CD4-positive, alpha-beta T cell (primary cell): ENCODE measurements around the gene PLEKHA7. TPM values are rescaled to one million over a fixed set of nuclear protein-coding genes. Genes with fewer than 3 reads are reported as not detected.

ENCODE experiments used
- ATAC-seq: fragments of 200-7000 bp; cut with Tn5 transposase; one replicate; pipeline ENCODE4 v1.10.0; 2022; ENCODE audit warnings: mild to moderate bottlenecking; ENCODE audit not compliant: poor library complexity
- CTCF ChIA-PET: fragments of 350-600 bp; sonication (Branson Sonifier 250); formaldehyde crosslinking; loops from one replicate; lab custom pipeline; 2021; ENCODE audit warnings: antibody characterized with exemption, inconsistent platforms; lab: Charles Lee
- POLR2A ChIA-PET: fragments of 350-600 bp; sonication (Branson Sonifier 250); formaldehyde crosslinking; loops from one replicate; lab custom pipeline; 2021; ENCODE audit warnings: antibody characterized with exemption, inconsistent platforms; lab: Charles Lee
- DNase-seq, 14 experiments: peaks; one replicate each; pipeline ENCODE4 v3.0.0-alpha.2; 2013 to 2020; ENCODE audit warnings: mixed read lengths in 2 of 14
- H3K27ac ChIP-seq, 2 donors: one replicate each; pipeline versions ENCODE4 v1.5.1 to v1.7.0; 2013; ENCODE audit warnings: low read length in 2 of 2, low read depth in 1 of 2, mild to moderate bottlenecking in 1 of 2
- H3K27me3 ChIP-seq, 2 experiments: 1 replicate in 1 of 2; 2 replicates in 1 of 2; pipeline versions ENCODE4 v1.6.1 to v1.7.0; 2013; ENCODE audit warnings: low read length in 2 of 2, control low read depth in 1 of 2, mild to moderate bottlenecking in 1 of 2, moderate library complexity in 1 of 2; ENCODE audit not compliant: insufficient read depth in 2 of 2, control insufficient read depth in 1 of 2
- H3K36me3 ChIP-seq: one replicate; pipeline ENCODE4 v1.6.1; 2013; ENCODE audit warnings: low read length, control low read depth; ENCODE audit not compliant: insufficient read depth
- H3K4me1 ChIP-seq: one replicate; pipeline ENCODE4 v1.6.1; 2013; ENCODE audit warnings: low read length, control low read depth; ENCODE audit not compliant: insufficient read depth
- H3K4me3 ChIP-seq: one replicate; pipeline ENCODE4 v1.5.1; 2013; ENCODE audit warnings: mild to moderate bottlenecking, low read length, moderate library complexity
- H3K9me3 ChIP-seq, 2 experiments: 1 replicate in 1 of 2; 2 replicates in 1 of 2; pipeline versions ENCODE4 v1.6.1 to v1.7.0; 2013; ENCODE audit warnings: low read length in 2 of 2, mild to moderate bottlenecking in 2 of 2, control low read depth in 1 of 2, moderate library complexity in 1 of 2; ENCODE audit not compliant: control insufficient read depth in 1 of 2, insufficient read depth in 1 of 2
- H3K27ac Mint-ChIP-seq: one replicate; pipeline ENCODE4 v1.8.0; 2020; ENCODE audit warnings: mixed read lengths
- H3K27me3 Mint-ChIP-seq: one replicate; pipeline ENCODE4 v1.8.0; 2021; ENCODE audit warnings: mixed read lengths
- H3K36me3 Mint-ChIP-seq: one replicate; pipeline ENCODE4 v1.8.0; 2021; ENCODE audit warnings: low read depth, mixed read lengths
- H3K4me1 Mint-ChIP-seq: one replicate; pipeline ENCODE4 v1.8.0; 2021; ENCODE audit warnings: low read depth, mixed read lengths
- H3K4me3 Mint-ChIP-seq: one replicate; pipeline ENCODE4 v1.8.0; 2020; ENCODE audit warnings: mild to moderate bottlenecking, mixed read lengths
- H3K9me3 Mint-ChIP-seq: one replicate; pipeline ENCODE4 v1.8.0; 2020; ENCODE audit warnings: mixed read lengths
- intact Hi-C, 2 experiments: fragments of 100-400 bp; cut with DNase I in 1 of 2; cut with micrococcal nuclease in 1 of 2; formaldehyde crosslinking; loops; one replicate each; pipeline versions ENCODE4 v1.15.1 to v1.9.0; 2023 to 2025; cut with DNase I, micrococcal nuclease
- total RNA-seq, 174 experiments: library from RNA in 2 of 174; stranded (reverse) in 2 of 174; gene quantifications; one replicate each; pipeline ENCODE4 v1.2.3 and lab custom pipeline; 2021 to 2026
- TF ChIP-seq, protein P1 (sequence below): fragments of 200-600 bp; IDR thresholded peaks from one replicate; pipeline ENCODE4 v1.8.0; 2022; ENCODE audit warnings: antibody characterized with exemption, mild to moderate bottlenecking

The PLEKHA7 gene
- total RNA-seq, 2 experiments from 2014 or later = 4.5 to 4.8 TPM

DNA sequence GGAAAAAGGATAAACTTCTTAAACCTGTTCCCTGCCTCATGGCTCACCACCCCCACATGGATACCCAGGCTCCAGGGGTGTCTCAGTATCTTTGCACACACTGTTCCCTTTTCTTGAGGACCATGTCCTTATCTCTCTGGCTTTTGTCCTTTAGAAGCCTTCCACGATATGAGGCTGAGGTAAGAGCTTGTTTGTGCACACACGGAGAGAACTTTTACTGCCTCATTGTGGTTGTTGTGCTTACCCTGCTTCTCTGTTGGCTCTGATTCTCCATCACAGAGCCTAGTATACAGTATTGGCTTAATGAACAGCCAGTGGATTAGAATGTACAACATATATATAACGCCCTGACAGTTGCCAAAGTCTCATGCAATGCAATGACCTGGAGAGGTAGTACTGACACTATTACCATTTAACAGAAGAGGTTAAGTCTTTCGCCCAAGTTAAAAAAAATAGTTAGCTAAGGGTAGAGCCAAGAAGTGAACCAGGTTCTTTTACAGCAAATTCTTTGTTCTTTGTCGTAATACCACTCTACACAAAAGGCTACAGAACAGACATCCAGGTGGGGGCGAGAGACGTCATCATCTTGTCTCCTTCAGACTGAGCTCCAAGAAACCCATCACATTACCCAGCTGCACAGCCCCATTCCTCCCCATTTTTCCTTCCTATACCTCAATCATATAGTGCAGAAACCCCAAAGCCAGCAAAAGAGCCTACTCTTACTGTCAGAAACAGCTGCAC is 117.3 kb downstream of the PLEKHA7 start:
- DNase-seq (no peak), ATAC-seq (no peak)
- POLR2A ChIA-PET = no interaction called here
- Mint-ChIP-seq H3K27me3 (no peaks in the 10 kb centered on the region), H3K9me3 (no peaks in the 10 kb centered on the region), H3K36me3 (no peaks in the 10 kb centered on the region), H3K4me3 (no peak overlapping the region), H3K4me1 (no peaks in the 10 kb centered on the region), H3K27ac (no peak overlapping the region)
- Histone ChIP-seq H3K27ac (no peak overlapping the region), H3K27me3 (no peaks in the 10 kb centered on the region), H3K4me3 (no peak overlapping the region), H3K36me3 (no peaks in the 10 kb centered on the region), H3K9me3 (no peaks in the 10 kb centered on the region), H3K4me1 (no peaks in the 10 kb centered on the region)
- CTCF ChIA-PET = no interaction called here
- intact Hi-C loops = no loop called here
- TF ChIP-seq, protein P1, sequence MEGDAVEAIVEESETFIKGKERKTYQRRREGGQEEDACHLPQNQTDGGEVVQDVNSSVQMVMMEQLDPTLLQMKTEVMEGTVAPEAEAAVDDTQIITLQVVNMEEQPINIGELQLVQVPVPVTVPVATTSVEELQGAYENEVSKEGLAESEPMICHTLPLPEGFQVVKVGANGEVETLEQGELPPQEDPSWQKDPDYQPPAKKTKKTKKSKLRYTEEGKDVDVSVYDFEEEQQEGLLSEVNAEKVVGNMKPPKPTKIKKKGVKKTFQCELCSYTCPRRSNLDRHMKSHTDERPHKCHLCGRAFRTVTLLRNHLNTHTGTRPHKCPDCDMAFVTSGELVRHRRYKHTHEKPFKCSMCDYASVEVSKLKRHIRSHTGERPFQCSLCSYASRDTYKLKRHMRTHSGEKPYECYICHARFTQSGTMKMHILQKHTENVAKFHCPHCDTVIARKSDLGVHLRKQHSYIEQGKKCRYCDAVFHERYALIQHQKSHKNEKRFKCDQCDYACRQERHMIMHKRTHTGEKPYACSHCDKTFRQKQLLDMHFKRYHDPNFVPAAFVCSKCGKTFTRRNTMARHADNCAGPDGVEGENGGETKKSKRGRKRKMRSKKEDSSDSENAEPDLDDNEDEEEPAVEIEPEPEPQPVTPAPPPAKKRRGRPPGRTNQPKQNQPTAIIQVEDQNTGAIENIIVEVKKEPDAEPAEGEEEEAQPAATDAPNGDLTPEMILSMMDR = no peak

GRCh38 chr11:16895306-16895705 is 118.9 kb downstream of the PLEKHA7 start:
- Histone ChIP-seq H3K27me3 (no peaks in the 10 kb centered on the region), H3K36me3 (no peaks in the 10 kb centered on the region), H3K4me1 (no peaks in the 10 kb centered on the region), H3K4me3 (no peak overlapping the region), H3K9me3 (peaks cover 0 to 1% of the 10 kb centered on the region in 2 experiments), H3K27ac (no peak overlapping the region)
- Mint-ChIP-seq H3K27me3 (no peaks in the 10 kb centered on the region), H3K27ac (no peak overlapping the region), H3K4me1 (no peaks in the 10 kb centered on the region), H3K9me3 (peaks cover under 1% of the 10 kb centered on the region), H3K4me3 (no peak overlapping the region), H3K36me3 (peaks cover 2% of the 10 kb centered on the region)
- ChIA-PET POLR2A (no interaction called here), CTCF (no interaction called here)
- TF ChIP-seq, protein P1 = no peak
- no peak for ATAC-seq
- intact Hi-C loops = no loop called here
- no peak for DNase-seq

DNA sequence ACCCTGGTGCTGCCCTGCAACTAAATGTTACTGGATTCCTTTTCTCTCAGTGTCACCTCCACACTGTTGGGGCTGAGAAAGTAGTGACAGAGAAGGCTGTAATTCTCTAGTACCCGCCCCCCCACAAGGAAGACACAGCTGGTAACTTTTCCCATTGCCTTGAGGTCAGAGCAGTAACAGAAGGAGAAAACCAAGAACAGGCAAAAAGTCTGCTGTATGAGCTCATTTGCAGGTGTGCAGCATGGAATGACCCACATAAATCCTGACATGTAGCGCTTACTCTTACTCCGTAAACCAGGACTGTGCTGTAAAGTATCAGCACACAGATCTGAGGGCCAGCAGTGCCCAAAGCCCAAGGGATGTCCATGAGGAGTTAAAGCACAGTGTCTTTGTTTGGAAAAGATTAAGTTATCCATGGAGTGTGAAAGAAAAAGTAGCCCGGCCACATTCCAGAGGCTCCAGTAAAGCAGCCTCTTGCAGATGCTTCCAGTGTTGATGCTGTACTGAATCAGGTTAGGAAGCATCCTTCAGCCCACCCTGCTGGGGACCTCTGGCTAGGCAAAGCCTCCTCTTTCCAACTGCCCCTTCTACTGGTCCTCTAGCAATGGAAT is 120.7 kb downstream of the PLEKHA7 start:
- ATAC-seq (no peak), DNase-seq (no peak)
- Mint-ChIP-seq H3K9me3 (peaks cover 10% of the 10 kb centered on the region), H3K4me1 (no peaks in the 10 kb centered on the region), H3K27me3 (no peaks in the 10 kb centered on the region), H3K36me3 (peaks cover 12% of the 10 kb centered on the region), H3K4me3 (no peak overlapping the region), H3K27ac (no peak overlapping the region)
- H3K27me3 ChIP-seq = no peaks in the 10 kb centered on the region
- H3K36me3 ChIP-seq = no peaks in the 10 kb centered on the region
- no peak overlapping the region for H3K27ac ChIP-seq
- peaks cover 0 to 11% of the 10 kb centered on the region in 2 experiments for H3K9me3 ChIP-seq
- TF ChIP-seq, protein P1 = no peak
- no peaks in the 10 kb centered on the region for H3K4me1 ChIP-seq
- CTCF ChIA-PET = no interaction called here
- no peak overlapping the region for H3K4me3 ChIP-seq
- POLR2A ChIA-PET = no interaction called here
- intact Hi-C loops = no loop called here
